Cardiac muscle cell (in vitro differentiated cells and primary cell): ENCODE measurements around the gene SH3TC1. TPM values are rescaled to one million over a fixed set of nuclear protein-coding genes. Genes with fewer than 3 reads are reported as not detected.

Experiments
- DNase-seq, 2 donors: peaks; one replicate each; pipeline versions ENCODE4 v3.0.0 to v3.0.0-alpha.2; 2010 to 2017; ENCODE audit warnings: low read depth in 1 of 2, low spot score in 1 of 2
- H3K27ac ChIP-seq: fragments of 200-600 bp; sonication (generic); 2 replicates; pipeline ENCODE4 v1.5.1; 2016
- H3K27me3 ChIP-seq: fragments of 200-600 bp; sonication (generic); 2 replicates; pipeline ENCODE4 v1.6.0; 2016; ENCODE audit warnings: control low read depth
- H3K36me3 ChIP-seq: fragments of 200-600 bp; sonication (generic); 2 replicates; pipeline ENCODE4 v1.5.1; 2016; ENCODE audit warnings: control low read depth
- H3K4me1 ChIP-seq: fragments of 200-600 bp; sonication (generic); 2 replicates; pipeline ENCODE4 v1.8.1; 2017; ENCODE audit warnings: low read depth, mild to moderate bottlenecking, mixed run types
- H3K4me3 ChIP-seq: fragments of 200-600 bp; sonication (generic); 2 replicates; pipeline ENCODE4 v1.5.1; 2016; ENCODE audit warnings: mild to moderate bottlenecking
- H3K9me3 ChIP-seq: fragments of 200-600 bp; sonication (generic); 2 replicates; pipeline ENCODE4 v1.5.1; 2017; ENCODE audit warnings: low read depth, mild to moderate bottlenecking, control low read depth
- CTCF ChIP-seq: IDR thresholded peaks from 2 replicates; pipeline ENCODE4 v1.5.1; 2012; ENCODE audit warnings: low read depth, mild to moderate bottlenecking, low read length
- polyA plus RNA-seq: library from polyadenylated mRNA; unstranded; fragments of >200 nt; fragmentation: Nextera tagmentation; extraction: Ambion mirVana; gene quantifications from 2 replicates; pipeline ENCODE4 v1.2.1, GENCODE V29; 2016
- total RNA-seq: library from RNA; depleted of rRNA; stranded (reverse); fragments of >200 nt; gene quantifications from 2 replicates; pipeline ENCODE4 v1.2.3, GENCODE V29; 2016

The SH3TC1 gene
- total and polyA plus RNA-seq, 2 experiments from 2014 or later, result 0.57 to 3.8 TPM

DNA sequence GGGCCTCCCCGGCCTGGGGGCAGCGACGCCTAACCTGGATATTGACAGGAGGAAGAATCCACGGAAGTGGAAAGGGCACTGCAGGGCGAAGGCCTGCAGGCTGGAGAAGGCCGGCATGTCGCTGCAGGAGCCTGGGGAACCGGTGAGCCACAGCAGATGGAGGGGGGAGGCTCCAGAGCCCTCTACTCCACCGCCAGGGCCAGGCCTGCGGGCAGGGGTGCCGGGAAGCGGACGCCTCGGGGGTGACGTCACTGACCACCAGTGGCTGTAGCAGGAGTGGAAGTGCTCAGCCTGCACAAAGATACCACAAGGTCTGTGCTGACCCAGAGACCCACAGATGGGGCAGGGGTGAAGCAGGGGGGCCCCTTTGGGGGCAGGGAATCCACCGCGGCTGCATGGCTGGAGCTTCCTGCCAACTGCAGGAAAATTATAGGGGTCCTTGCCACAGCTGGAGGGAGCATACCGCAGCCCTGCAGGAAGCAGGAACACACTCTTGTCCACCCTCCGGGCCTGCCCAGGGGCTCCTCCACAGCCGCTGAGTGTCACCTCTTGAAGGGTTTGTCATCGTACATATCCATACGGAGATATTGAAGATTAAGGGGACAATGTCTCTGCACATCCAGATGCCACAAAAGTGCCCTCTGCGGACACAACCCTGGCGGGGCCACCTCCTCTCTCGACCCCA, 62.9 kb downstream of the SH3TC1 start:
- DNase-seq, result peak in 1 of 2 donors; percentile 44
- peaks cover 3% of the 10 kb centered on the region for H3K4me1 ChIP-seq
- TF ChIP-seq CTCF, result no peak
- no peak overlapping the region for H3K4me3 ChIP-seq
- no peak overlapping the region for H3K27ac ChIP-seq
- H3K27me3 ChIP-seq, result no peaks in the 10 kb centered on the region
- H3K9me3 ChIP-seq, result no peaks in the 10 kb centered on the region
- no peaks in the 10 kb centered on the region for H3K36me3 ChIP-seq

- no peaks in the 10 kb centered on the region for H3K36me3 ChIP-seq
- no peak for TF ChIP-seq CTCF
- no peaks in the 10 kb centered on the region for H3K9me3 ChIP-seq
- no peak for DNase-seq
- H3K4me1 ChIP-seq, result peaks cover 5% of the 10 kb centered on the region
- no peak overlapping the region for H3K4me3 ChIP-seq
- H3K27ac ChIP-seq, result no peak overlapping the region
- no peaks in the 10 kb centered on the region for H3K27me3 ChIP-seq
These were observed 63.7 kb downstream of the SH3TC1 start for GRCh38 chr4:8262637-8263322.

DNA sequence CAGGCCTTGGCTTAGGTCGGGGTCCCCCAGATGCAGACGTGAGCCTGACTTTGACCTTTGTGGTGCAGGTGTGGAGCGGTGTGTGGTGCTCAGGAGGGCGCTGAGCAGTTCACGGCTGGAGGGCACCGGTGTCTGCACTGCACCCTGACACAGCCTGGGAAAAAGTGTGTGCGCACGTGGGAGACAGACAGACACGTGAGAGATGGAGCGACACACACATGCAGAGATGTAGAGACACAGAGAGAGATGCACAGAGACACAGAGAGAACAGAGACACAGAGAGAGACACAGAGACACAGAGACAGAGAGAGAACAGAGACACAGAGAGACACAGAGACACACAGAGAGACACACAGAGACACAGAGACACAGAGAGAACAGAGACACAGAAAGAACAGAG, 64.3 kb downstream of the SH3TC1 start:
- H3K27ac ChIP-seq, result no peak overlapping the region
- H3K4me3 ChIP-seq, result no peak overlapping the region
- no peaks in the 10 kb centered on the region for H3K36me3 ChIP-seq
- H3K4me1 ChIP-seq, result peaks cover 7% of the 10 kb centered on the region
- no peak for TF ChIP-seq CTCF
- no peaks in the 10 kb centered on the region for H3K9me3 ChIP-seq
- DNase-seq, result no peak
- no peaks in the 10 kb centered on the region for H3K27me3 ChIP-seq

DNA sequence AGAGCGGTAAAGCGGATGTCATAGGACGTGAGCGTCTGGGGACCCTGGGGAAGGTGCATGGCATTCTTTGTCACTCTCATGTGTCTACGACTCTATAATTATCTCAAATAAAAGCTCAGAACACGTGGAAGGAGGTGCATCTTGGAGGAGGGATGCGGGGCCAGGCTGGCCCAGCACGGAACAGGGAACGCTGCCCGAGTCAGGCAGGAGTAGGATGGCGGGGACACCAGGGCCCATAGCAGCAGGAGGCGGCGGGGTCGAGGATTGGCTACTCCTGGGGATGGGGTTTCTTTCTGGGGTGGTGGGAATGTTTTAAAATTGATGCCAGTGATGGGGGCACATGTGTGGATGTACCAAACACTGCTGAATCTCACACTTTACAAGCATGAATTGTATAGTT, 65.0 kb downstream of the SH3TC1 start:
- no peaks in the 10 kb centered on the region for H3K36me3 ChIP-seq
- DNase-seq, result no peak
- H3K27ac ChIP-seq, result no peak overlapping the region
- H3K9me3 ChIP-seq, result no peaks in the 10 kb centered on the region
- no peaks in the 10 kb centered on the region for H3K27me3 ChIP-seq
- H3K4me1 ChIP-seq, result peaks cover 14% of the 10 kb centered on the region
- no peak for TF ChIP-seq CTCF
- H3K4me3 ChIP-seq, result no peak overlapping the region

DNA sequence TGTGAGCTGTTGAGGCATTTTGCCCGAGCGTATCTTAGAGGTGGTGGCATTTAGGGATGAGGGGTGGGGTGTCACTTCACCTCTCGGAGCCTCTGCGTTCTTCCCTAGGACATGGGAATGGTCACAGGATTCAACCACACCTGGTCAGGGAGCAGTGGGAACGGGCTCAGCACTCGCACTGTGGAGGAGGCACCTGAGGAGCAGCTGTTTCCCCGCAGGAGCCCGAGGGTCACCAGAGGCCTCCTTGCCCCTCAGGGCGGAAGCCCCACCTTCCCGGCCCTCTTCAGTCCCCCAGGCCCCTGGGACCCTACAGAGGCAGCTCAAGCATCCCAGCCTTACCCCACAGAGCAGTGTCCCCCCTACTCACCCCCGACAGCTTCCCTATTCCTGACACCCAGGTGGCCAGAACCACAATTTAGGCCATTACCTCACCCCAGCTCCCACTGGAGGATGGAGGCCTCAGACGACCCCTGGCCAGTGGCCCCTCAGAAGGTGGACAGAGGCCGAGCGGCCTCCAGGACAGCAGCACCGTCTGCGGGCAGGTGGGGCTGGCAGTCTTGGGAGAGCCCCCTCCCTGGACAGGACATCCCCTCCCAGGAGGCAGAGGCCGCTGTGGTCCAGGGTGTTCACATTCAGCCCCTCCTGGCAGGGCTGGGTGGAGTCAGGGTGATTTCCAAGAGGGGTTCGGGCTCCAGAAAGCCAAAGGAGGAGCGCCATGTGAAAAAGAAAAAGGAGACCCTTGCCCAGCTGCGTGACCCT, 66.3 kb downstream of the SH3TC1 start:
- H3K27me3 ChIP-seq, result peaks cover 5% of the 10 kb centered on the region
- H3K4me3 ChIP-seq, result no peak overlapping the region
- peaks cover 19% of the 10 kb centered on the region for H3K4me1 ChIP-seq
- H3K36me3 ChIP-seq, result no peaks in the 10 kb centered on the region
- no peaks in the 10 kb centered on the region for H3K9me3 ChIP-seq
- DNase-seq, result no peak
- H3K27ac ChIP-seq, result no peak overlapping the region
- TF ChIP-seq CTCF, result no peak
